ENCODE results near the gene TMPRSS13. TPM values are rescaled to one million over a fixed set of nuclear protein-coding genes. Genes with fewer than 3 reads are reported as not detected.
"Not testable (repeated sequence)": the region's sequence is repeated elsewhere in the genome, so short reads cannot be mapped to it uniquely, and the experiment has no call there.

The TMPRSS13 gene
- total and polyA plus RNA-seq, 2 donors from 2014 or later: 1.2 to 1.9 TPM

GRCh38 chr11:117866526-117866925, 62.7 kb downstream of the TMPRSS13 start:
- Histone ChIP-seq H3K36me3 (ENCODE audit: control insufficient read depth in 2 of 3, insufficient read depth in 3 of 3, low read length in 3 of 3) (no peaks in the 10 kb centered on the region), H3K27ac (ENCODE audit: low read depth in 2 of 2, low read length in 2 of 2) (no peak overlapping the region), H3K4me3 (ENCODE audit: low read length in 3 of 3) (no peak overlapping the region), H3K9me3 (ENCODE audit: control insufficient read depth in 2 of 3, insufficient read depth in 1 of 3, low read length in 3 of 3) (no peaks in the 10 kb centered on the region), H3K4me1 (ENCODE audit: control insufficient read depth in 2 of 3, insufficient read depth in 2 of 3, low read depth in 1 of 3, low read length in 3 of 3) (peaks cover 0 to 11% (median 0%) of the 10 kb centered on the region in 3 donors), H3K27me3 (ENCODE audit: control insufficient read depth, insufficient read depth, low read length) (no peaks in the 10 kb centered on the region), H3K9ac (ENCODE audit: low read length in 3 of 3) (no peak overlapping the region)
- DNase-seq (peak in 1 of 5 donors; percentile 10), FAIRE-seq (no peak)
- intact Hi-C loops (cut with DNase I): no loop called here
- TF ChIP-seq CTCF (IDR thresholded peaks at IDR 0.05; ENCODE audit: borderline replicate concordance, extremely low read depth, insufficient read depth): no peak

- H3K27me3 ChIP-seq (ENCODE audit: control insufficient read depth, insufficient read depth, low read length); H3K9ac ChIP-seq (ENCODE audit: low read length in 3 of 3); intact Hi-C loops (cut with DNase I); H3K9me3 ChIP-seq (ENCODE audit: control insufficient read depth in 2 of 3, insufficient read depth in 1 of 3, low read length in 3 of 3); H3K36me3 ChIP-seq (ENCODE audit: control insufficient read depth in 2 of 3, insufficient read depth in 3 of 3, low read length in 3 of 3); H3K4me3 ChIP-seq (ENCODE audit: low read length in 3 of 3); FAIRE-seq; H3K27ac ChIP-seq (ENCODE audit: low read depth in 2 of 2, low read length in 2 of 2): not testable (repeated sequence)
- peaks cover 0 to 14% (median 0%) of the 10 kb centered on the region in 3 donors for H3K4me1 ChIP-seq (ENCODE audit: control insufficient read depth in 2 of 3, insufficient read depth in 2 of 3, low read depth in 1 of 3, low read length in 3 of 3)
- peak in 1 of 5 donors; percentile 13 for DNase-seq
These were observed 63.7 kb downstream of the TMPRSS13 start for GRCh38 chr11:117865546-117865945.

- no peak for TF ChIP-seq CTCF (IDR thresholded peaks at IDR 0.05; ENCODE audit: borderline replicate concordance, extremely low read depth, insufficient read depth)
- intact Hi-C loops (cut with DNase I): no loop called here
- FAIRE-seq (no peak), DNase-seq (no peak)
- H3K4me1 ChIP-seq (ENCODE audit: control insufficient read depth in 2 of 3, insufficient read depth in 2 of 3, low read depth in 1 of 3, low read length in 3 of 3): peaks cover 0 to 16% (median 0%) of the 10 kb centered on the region in 3 donors
- no peak overlapping the region for H3K9ac ChIP-seq (ENCODE audit: low read length in 3 of 3)
- no peaks in the 10 kb centered on the region for H3K36me3 ChIP-seq (ENCODE audit: control insufficient read depth in 2 of 3, insufficient read depth in 3 of 3, low read length in 3 of 3)
- H3K9me3 ChIP-seq (ENCODE audit: control insufficient read depth in 2 of 3, insufficient read depth in 1 of 3, low read length in 3 of 3): no peaks in the 10 kb centered on the region
- H3K27me3 ChIP-seq (ENCODE audit: control insufficient read depth, insufficient read depth, low read length): no peaks in the 10 kb centered on the region
- no peak overlapping the region for H3K4me3 ChIP-seq (ENCODE audit: low read length in 3 of 3)
- H3K27ac ChIP-seq (ENCODE audit: low read depth in 2 of 2, low read length in 2 of 2): no peak overlapping the region
These were observed 65.8 kb downstream of the TMPRSS13 start for GRCh38 chr11:117863383-117863782.

- Histone ChIP-seq H3K4me1 (ENCODE audit: control insufficient read depth in 2 of 3, insufficient read depth in 2 of 3, low read depth in 1 of 3, low read length in 3 of 3) (peaks cover 0 to 16% (median 0%) of the 10 kb centered on the region in 3 donors), H3K27ac (ENCODE audit: low read depth in 2 of 2, low read length in 2 of 2) (peak overlapping the region in 1 of 2 donors; percentile 45)
- DNase-seq: no peak
These were observed 66.4 kb downstream of the TMPRSS13 start for GRCh38 chr11:117862753-117863152.

More at GRCh38 chr11:117862753-117863152, 66.4 kb downstream of the TMPRSS13 start:
- intact Hi-C loops (cut with DNase I): no loop called here
- Histone ChIP-seq H3K27me3 (ENCODE audit: control insufficient read depth, insufficient read depth, low read length) (no peaks in the 10 kb centered on the region), H3K9ac (ENCODE audit: low read length in 3 of 3) (no peak overlapping the region), H3K9me3 (ENCODE audit: control insufficient read depth in 2 of 3, insufficient read depth in 1 of 3, low read length in 3 of 3) (no peaks in the 10 kb centered on the region), H3K4me3 (ENCODE audit: low read length in 3 of 3) (no peak overlapping the region), H3K36me3 (ENCODE audit: control insufficient read depth in 2 of 3, insufficient read depth in 3 of 3, low read length in 3 of 3) (no peaks in the 10 kb centered on the region)
- no peak for FAIRE-seq
- TF ChIP-seq CTCF (IDR thresholded peaks at IDR 0.05; ENCODE audit: borderline replicate concordance, extremely low read depth, insufficient read depth): no peak

Measured in kidney (tissue), 14 donors.